Effector memory CD4-positive, alpha-beta T cell (primary cell): ENCODE data around the gene OR7G1.

Source experiments
- DNase-seq, 3 donors: peaks; one replicate each; pipeline ENCODE4 v3.0.0-alpha.2; 2020
- H3K27ac ChIP-seq: 2 replicates; pipeline ENCODE4 v1.7.0; 2013; ENCODE audit warnings: mild to moderate bottlenecking, low read length, moderate library complexity; ENCODE audit not compliant: insufficient read depth, poor library complexity, severe bottlenecking
- H3K27me3 ChIP-seq: replicated peaks from 2 replicates; pipeline ENCODE4 v1.7.0; 2013; ENCODE audit warnings: mild to moderate bottlenecking, low read length; ENCODE audit not compliant: insufficient read depth, control insufficient read depth, poor library complexity, severe bottlenecking
- H3K36me3 ChIP-seq: 2 replicates; pipeline ENCODE4 v1.7.0; 2013; ENCODE audit warnings: mild to moderate bottlenecking, low read length, moderate library complexity; ENCODE audit not compliant: control insufficient read depth, insufficient read depth
- H3K4me1 ChIP-seq: 2 replicates; pipeline ENCODE4 v1.7.0; 2013; ENCODE audit warnings: low read length, mild to moderate bottlenecking; ENCODE audit not compliant: control insufficient read depth, insufficient read depth, poor library complexity, severe bottlenecking
- H3K4me3 ChIP-seq: 2 replicates; pipeline ENCODE4 v1.7.0; 2013; ENCODE audit warnings: low read length, low read depth, mild to moderate bottlenecking; ENCODE audit not compliant: insufficient read depth, poor library complexity, severe bottlenecking
- H3K9me3 ChIP-seq: 2 replicates; pipeline ENCODE4 v1.7.0; 2013; ENCODE audit warnings: mild to moderate bottlenecking, low read length, moderate library complexity; ENCODE audit not compliant: control insufficient read depth

Gene OR7G1

DNA sequence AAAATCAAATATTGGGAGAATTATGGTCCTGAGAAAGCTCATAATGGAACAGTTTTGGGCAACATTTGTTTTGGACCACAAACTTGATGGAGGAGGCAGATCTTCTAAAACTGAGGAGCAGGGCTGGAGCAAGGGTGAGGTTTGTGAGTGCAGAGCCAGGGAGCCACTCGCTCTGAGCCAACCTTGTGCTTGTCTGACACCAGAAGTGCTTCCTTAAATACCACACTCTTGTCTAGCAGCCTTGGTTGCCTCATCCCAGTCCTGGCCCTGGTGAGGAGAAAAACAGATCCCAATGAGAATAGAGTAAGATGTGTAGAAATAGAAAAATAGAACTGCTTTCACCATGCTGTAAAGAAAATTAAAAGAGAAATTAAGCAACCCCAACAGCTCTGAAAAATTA is 31.3 kb upstream of the OR7G1 start:
- H3K4me3 ChIP-seq: no peak overlapping the region
- no peaks in the 10 kb centered on the region for H3K27me3 ChIP-seq
- H3K4me1 ChIP-seq: peaks cover under 1% of the 10 kb centered on the region
- no peak overlapping the region for H3K27ac ChIP-seq
- H3K9me3 ChIP-seq: peaks cover 11% of the 10 kb centered on the region
- H3K36me3 ChIP-seq: peaks cover 5% of the 10 kb centered on the region
- no peak for DNase-seq

DNA sequence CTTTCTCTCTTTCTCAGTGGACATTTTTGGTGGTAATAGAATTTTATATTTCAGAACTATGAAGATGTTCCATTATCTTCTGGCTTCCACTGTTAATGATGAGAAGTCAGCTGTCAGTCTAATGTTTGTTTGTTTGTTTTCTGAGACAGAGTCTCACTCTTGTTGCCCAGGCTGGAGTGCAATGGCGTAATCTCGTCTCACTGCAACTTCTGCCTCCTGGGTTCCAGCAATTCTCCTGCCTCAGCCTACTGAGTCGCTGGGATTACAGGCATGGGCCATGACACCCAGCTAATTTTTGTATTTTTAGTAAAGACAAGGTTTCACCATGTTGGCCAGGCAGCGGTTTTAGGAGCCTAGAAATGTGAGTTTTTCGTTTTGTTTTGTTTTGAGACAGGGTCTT is 29.4 kb upstream of the OR7G1 start:
- H3K9me3 ChIP-seq: peaks cover 11% of the 10 kb centered on the region
- H3K4me1 ChIP-seq: peaks cover 12% of the 10 kb centered on the region
- no peak overlapping the region for H3K27ac ChIP-seq
- DNase-seq: no peak
- peaks cover 5% of the 10 kb centered on the region for H3K36me3 ChIP-seq
- no peak overlapping the region for H3K4me3 ChIP-seq
- H3K27me3 ChIP-seq: no peaks in the 10 kb centered on the region

GRCh38 chr19:9140159-9140874 is 24.8 kb upstream of the OR7G1 start, which contains the start of gene ZNF317:
Gene ZNF317 (plus strand): TSS chr19:9140397. CDS start chr19:9156017, 15,620 bp downstream.
- peak; percentile 71 to 88 (median 81) for DNase-seq
- Histone ChIP-seq H3K4me1 (peaks cover 14% of the 10 kb centered on the region), H3K27ac (peak within 1 kb of the TSS; percentile 82), H3K4me3 (peak within 1 kb of the TSS; percentile 77), H3K27me3 (no peaks in the 10 kb centered on the region), H3K36me3 (peaks cover 5% of the 10 kb centered on the region), H3K9me3 (peaks cover 9% of the 10 kb centered on the region)

DNA sequence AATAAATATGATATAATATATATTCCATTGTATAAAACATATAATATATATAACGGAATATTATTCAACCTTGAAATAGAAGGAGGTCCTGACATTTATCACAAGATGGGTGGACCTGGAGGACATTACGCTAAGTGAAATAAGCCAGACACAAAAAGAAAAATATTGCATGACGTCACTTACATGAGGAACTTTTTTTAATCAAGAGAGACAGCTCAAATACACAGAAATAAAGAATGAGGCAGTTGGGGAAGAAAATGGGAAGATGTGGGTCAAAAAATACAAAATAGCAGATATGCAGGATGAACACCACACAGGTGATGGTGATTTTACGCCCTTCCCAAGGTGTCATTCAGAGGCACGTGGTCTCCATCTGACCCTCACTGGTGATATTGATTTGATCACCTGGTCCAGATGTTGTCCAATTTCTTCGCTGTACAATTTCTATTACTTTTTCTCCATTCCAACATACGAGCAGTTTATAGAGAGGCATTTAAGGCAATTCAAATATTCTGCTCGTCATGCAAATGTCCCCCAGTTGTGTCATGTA is 24.1 kb upstream of the OR7G1 start:
- peak overlapping the region; percentile 82 for H3K27ac ChIP-seq
- peaks cover 14% of the 10 kb centered on the region for H3K4me1 ChIP-seq
- no peaks in the 10 kb centered on the region for H3K27me3 ChIP-seq
- peaks cover 2% of the 10 kb centered on the region for H3K9me3 ChIP-seq
- no peak for DNase-seq
- peaks cover 4% of the 10 kb centered on the region for H3K36me3 ChIP-seq
- H3K4me3 ChIP-seq: peak overlapping the region; percentile 77

GRCh38 chr19:9132422-9132821 is 16.9 kb upstream of the OR7G1 start:
- DNase-seq: no peak
- Histone ChIP-seq H3K9me3 (no peaks in the 10 kb centered on the region), H3K27ac (no peak overlapping the region), H3K4me1 (no peaks in the 10 kb centered on the region), H3K27me3 (peaks cover 6% of the 10 kb centered on the region), H3K36me3 (no peaks in the 10 kb centered on the region), H3K4me3 (no peak overlapping the region)

DNA sequence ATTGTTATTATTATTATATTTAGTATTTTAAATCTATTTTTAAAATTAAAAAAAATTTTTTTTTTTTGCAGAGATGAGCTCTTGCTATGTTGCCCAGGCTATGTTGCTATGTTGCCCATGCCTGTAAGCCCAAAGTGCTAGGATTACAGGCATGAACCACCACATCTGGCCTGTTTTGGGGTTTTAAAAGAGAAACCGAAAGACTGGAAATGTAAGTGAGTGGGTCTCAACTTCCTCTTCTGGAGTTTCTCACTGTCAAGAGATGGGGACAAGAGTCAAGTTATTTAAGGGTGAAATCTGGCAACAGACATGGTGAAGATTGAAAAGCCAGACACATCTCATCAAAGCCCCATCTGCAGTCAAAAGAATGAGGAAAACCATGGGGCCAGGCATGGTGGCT is 15.4 kb upstream of the OR7G1 start:
- no peak overlapping the region for H3K4me3 ChIP-seq
- DNase-seq: no peak
- H3K36me3 ChIP-seq: no peaks in the 10 kb centered on the region
- H3K27me3 ChIP-seq: peaks cover 6% of the 10 kb centered on the region
- no peak overlapping the region for H3K27ac ChIP-seq
- no peaks in the 10 kb centered on the region for H3K9me3 ChIP-seq
- no peaks in the 10 kb centered on the region for H3K4me1 ChIP-seq

DNA sequence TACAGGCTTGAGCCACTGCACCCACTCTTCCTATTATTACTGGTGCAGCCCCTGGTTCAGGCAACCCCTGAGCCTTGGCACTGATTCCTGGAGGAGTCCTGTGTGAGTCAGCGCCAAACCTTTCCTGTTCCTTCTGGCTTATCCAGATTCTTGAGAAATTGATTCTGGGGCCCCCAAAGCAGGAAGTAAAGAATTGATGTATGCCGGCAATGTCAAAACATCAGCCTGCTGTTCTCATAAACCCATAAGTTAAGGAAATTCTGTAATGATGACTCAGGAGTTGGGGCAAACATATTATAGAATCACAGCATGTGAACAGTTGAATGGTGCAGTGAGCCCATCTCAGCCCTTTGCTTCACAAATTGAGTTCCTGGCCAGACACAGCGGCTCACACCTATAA is 12.6 kb upstream of the OR7G1 start:
- Histone ChIP-seq H3K27ac (no peak overlapping the region), H3K27me3 (peaks cover 6% of the 10 kb centered on the region), H3K4me1 (no peaks in the 10 kb centered on the region), H3K36me3 (no peaks in the 10 kb centered on the region), H3K9me3 (no peaks in the 10 kb centered on the region), H3K4me3 (no peak overlapping the region)
- no peak for DNase-seq

- Histone ChIP-seq H3K36me3 (no peaks in the 10 kb centered on the region), H3K27ac (no peak within 1 kb of the TSS), H3K9me3 (no peaks in the 10 kb centered on the region), H3K4me1 (no peaks in the 10 kb centered on the region), H3K4me3 (no peak within 1 kb of the TSS), H3K27me3 (peaks cover 6% of the 10 kb centered on the region)
- DNase-seq: no peak
Measured at GRCh38 chr19:9126900-9127405, 11.4 kb upstream of the OR7G1 start, which contains the start of gene OR7G3. Gene OR7G3 (minus strand): TSS chr19:9126950. CDS start chr19:9126950, 0 bp downstream.

GRCh38 chr19:9116547-9116946 is 984 bp upstream of the OR7G1 start:
- H3K4me3 ChIP-seq: no peak overlapping the region
- no peak for DNase-seq
- no peaks in the 10 kb centered on the region for H3K9me3 ChIP-seq
- no peaks in the 10 kb centered on the region for H3K36me3 ChIP-seq
- no peak overlapping the region for H3K27ac ChIP-seq
- H3K27me3 ChIP-seq: no peaks in the 10 kb centered on the region
- no peaks in the 10 kb centered on the region for H3K4me1 ChIP-seq

DNA sequence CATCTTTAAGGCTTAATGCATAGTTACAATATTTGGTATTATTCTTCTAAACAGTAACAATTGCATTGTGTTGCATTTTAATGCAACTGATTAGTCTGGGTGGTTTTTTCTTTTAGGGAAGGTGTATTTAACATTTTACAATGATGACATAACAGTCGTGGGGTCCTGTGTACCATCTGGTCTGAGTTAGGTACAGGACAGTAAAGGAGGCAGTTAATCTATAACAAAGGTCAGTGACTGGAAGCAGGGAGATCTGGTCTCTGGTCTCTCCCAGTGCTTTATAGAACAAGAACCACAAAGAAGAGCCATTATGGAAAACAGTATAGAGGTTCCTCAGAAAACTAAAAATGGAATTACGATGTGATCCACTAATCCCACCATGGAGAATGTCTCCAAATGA is 5.6 kb downstream of the OR7G1 start:
- no peaks in the 10 kb centered on the region for H3K9me3 ChIP-seq
- H3K27ac ChIP-seq: no peak overlapping the region
- no peaks in the 10 kb centered on the region for H3K27me3 ChIP-seq
- H3K36me3 ChIP-seq: no peaks in the 10 kb centered on the region
- no peaks in the 10 kb centered on the region for H3K4me1 ChIP-seq
- no peak for DNase-seq
- H3K4me3 ChIP-seq: no peak overlapping the region
